GM04504 (cell line): ENCODE measurements around the gene CD93.

ENCODE experiments used
- DNase-seq: peaks from one replicate; pipeline ENCODE4 v3.0.0-alpha.2; 2012; ENCODE audit warnings: low read depth

CD93 gene, protein sequence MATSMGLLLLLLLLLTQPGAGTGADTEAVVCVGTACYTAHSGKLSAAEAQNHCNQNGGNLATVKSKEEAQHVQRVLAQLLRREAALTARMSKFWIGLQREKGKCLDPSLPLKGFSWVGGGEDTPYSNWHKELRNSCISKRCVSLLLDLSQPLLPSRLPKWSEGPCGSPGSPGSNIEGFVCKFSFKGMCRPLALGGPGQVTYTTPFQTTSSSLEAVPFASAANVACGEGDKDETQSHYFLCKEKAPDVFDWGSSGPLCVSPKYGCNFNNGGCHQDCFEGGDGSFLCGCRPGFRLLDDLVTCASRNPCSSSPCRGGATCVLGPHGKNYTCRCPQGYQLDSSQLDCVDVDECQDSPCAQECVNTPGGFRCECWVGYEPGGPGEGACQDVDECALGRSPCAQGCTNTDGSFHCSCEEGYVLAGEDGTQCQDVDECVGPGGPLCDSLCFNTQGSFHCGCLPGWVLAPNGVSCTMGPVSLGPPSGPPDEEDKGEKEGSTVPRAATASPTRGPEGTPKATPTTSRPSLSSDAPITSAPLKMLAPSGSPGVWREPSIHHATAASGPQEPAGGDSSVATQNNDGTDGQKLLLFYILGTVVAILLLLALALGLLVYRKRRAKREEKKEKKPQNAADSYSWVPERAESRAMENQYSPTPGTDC

GRCh38 chr20:23086056-23086566, at the start of gene CD93:
Gene CD93 (minus strand): TSS chr20:23086324. CDS start chr20:23086192, 132 bp downstream.
- DNase-seq, result no peak

- DNase-seq, result no peak
Observed at GRCh38 chr20:23133560-23133998, 47.5 kb upstream of the CD93 start.

- DNase-seq, result no peak
Observed at GRCh38 chr20:23132930-23133559, 46.9 kb upstream of the CD93 start.

GRCh38 chr20:23132293-23132929, 46.3 kb upstream of the CD93 start:
- no peak for DNase-seq

- DNase-seq, result no peak
Observed at GRCh38 chr20:23131766-23132165, 45.6 kb upstream of the CD93 start.

GRCh38 chr20:23130622-23131140, 44.6 kb upstream of the CD93 start:
- DNase-seq, result no peak

- DNase-seq, result no peak
Observed at GRCh38 chr20:23129891-23130621, 43.9 kb upstream of the CD93 start.

DNA sequence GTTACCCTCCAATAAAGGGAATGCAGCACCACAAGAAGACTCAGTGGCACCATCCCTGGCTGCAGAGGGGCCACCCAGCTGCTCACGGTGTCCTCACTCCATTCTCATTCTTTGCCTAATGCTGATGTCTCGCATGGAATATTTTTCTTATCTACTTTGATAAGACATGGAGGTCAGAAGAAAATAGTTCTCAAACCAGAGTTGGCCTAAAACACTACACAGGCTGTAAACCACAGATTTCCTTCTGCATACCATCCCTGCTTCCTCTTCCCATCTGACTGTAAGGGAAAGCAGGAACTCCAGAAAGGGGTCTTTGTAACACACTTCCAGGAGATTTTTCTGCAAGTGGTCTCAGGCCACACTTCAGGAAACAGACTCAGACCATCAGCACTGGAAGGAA, 43.1 kb upstream of the CD93 start:
- DNase-seq, result no peak

- no peak for DNase-seq
Observed at GRCh38 chr20:23128461-23129125, 42.5 kb upstream of the CD93 start.

DNA sequence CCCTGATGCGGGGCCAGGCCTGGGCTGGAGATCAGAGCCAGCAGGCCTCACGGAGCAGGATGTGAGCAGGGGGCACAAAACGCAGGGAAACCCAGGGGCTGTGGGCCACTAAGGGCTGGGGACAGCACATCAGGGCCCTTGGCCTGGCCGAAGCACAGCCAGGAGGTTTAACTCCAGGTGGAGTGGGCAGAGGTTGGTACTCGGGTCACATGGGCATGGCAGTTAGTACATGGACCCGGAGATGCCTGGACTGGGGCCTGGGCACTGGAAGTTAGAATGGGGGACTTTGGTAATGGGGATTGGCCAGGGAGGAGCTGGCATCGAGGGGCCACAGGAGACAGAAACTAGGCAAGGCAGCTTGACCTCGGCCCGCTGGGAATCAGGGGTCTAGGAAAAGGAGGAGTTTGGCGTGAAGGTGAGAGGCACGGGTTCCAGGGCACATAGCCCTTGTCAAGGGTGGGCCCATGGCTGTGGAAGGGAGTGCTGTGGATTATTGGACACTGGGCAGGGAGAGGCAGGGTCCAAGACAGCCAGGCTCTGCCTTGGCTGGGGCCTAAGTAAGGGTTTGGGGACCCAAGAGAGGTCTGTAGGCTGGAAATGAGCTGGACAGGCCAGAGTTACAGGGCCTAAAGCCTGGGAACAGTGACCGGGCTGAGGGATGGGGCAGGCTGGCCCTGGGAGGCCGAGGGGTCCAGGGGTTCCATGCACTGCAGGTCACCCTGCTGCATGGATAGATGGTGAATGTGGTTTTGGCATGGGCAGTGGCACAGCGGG, 41.6 kb upstream of the CD93 start:
- DNase-seq, result no peak

DNA sequence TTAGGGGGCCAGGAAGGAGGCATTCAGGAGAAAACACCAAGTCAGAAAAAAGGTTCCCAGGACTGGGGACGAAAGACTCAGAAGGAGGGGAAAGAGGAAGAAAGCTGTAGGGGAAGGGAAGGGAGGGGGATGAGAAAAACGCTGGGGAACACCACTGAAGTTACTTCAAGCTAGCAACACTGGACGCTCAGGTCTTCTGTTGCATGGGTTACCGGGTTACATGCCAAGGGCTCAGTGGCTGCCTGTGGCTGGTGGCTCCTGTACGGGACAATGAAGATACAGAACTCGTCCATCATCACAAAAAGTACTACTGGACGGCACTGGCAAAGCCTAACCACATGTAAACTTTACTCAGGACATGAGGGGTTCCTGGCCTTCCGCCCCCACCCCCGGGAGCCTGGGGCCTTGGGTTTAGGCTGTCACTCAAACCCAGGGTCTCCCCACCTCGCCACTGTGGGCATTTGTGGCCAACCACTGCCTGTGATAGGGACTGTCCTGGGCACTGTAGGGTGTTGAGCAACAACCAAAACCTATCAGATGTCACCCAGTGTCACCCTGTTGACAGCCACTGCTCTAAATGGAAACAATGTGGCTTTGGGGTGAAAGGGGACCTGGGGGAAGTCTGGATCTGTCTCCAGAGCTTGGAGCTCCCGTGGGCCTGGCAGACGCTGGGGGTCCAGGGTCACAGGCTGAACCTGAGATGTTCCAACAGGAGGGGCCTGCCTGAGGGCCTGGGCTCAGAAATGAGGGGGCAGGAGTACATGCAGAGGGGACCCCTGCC, 40.3 kb upstream of the CD93 start:
- DNase-seq, result no peak

- DNase-seq, result no peak
Observed at GRCh38 chr20:23125625-23126191, 39.6 kb upstream of the CD93 start.

GRCh38 chr20:23125159-23125558, 39.0 kb upstream of the CD93 start:
- DNase-seq, result no peak

GRCh38 chr20:23123886-23124285, 37.8 kb upstream of the CD93 start:
- no peak for DNase-seq

DNA sequence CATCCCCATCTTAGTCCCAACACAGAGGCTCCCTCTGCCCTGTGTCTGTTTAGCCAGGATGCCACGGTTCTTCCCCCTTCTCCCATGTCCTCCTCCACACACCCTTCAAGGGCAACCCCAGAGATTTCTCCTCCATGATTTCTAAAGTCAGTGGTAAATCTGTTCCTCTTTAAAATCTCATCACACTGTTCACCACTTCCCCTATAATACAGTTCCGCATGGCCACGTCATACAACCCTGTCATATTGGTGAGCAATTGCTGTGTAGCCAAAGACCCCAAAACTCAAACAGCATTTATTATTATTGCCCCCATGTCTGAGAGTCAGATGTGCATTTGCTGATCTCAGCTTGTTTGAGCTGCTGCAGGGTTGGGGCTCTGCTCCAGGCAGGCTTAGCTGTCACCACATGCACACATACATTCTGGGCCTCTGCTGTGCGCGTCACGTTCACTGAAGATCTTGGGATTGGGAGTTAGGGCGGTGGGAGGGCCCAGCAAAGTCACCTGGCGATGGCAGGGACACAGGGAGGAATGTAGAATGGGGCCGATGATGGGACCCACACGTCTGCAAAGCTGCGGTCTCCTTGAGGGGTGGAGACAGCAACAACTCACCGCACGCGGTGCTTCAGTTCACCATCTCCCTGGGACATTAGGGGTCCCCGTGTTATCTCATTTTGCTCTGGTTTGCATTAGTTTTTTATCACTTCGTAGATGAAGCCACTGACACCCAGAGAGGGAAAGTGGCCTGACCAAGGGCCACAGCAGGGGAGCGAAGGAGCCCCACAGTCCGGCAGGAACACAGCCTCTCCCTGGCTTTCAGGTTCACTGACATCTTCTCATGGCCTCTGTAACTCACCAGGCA, 36.9 kb upstream of the CD93 start:
- no peak for DNase-seq

DNA sequence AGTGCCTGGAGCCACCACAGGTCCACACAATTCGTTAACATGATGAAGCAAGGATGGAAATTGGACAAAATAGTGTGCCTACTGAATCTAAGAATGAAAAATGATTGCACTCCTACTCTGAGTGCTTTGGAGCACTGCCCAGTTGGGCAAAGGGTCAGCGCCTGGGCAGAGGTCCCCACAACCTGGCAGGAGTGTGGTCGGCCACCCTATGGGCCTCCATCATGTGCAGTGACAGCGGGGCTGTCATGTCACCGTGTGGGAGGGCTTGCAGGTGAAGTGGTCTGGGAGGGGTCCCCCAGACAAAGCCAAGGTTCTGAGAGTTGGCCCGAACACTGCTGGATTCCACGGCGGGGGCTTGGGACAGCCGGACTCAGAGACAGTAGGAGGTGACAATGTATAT, 36.2 kb upstream of the CD93 start:
- DNase-seq, result no peak

DNA sequence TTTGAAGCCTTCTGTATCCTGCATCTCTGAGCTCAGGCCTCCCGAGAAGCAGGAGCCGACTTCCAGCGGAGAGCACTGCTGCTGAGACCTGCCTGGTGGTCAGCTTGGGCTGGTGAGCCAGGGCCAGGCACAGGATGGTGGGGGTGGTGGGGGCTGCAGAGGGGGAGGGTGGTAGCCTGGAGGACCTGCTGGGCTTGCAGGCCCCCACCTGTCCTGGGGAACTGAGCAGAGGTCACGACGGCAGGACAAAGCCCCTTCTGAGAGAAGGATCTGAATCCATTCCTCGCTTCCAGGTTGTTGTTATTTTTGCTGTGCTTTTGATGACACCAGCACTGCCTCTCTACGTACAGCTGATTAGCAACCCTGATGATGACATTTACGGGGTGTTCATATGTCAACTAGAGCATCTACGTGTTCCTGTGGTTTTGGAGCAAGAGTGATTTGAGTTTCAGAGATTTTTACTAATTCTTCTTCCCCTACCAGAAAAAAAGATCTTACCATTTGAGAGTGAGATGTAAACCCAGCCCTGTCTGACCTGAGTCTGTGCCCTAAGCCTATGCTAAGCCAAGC, 35.7 kb upstream of the CD93 start:
- no peak for DNase-seq
